ENCODE results near the gene MTMR10.

MTMR10 gene

GRCh38 chr15:30943654-30944335, 47.6 kb downstream of the MTMR10 start:
- peaks cover 83% of the 10 kb centered on the region for H3K36me3 ChIP-seq (ENCODE audit: insufficient read depth, low read depth, low read length)
- no peak overlapping the region for H3K4me3 ChIP-seq (ENCODE audit: low read length)
- H3K9me3 ChIP-seq (ENCODE audit: insufficient read depth, low read depth, low read length): no peaks in the 10 kb centered on the region
- H3K4me1 ChIP-seq (ENCODE audit: insufficient read depth, low read length): peaks cover 3% of the 10 kb centered on the region; the same call in 1 of the 2 replicates
- no peak overlapping the region for H3K27ac ChIP-seq (ENCODE audit: low read length)
- no peak overlapping the region for H3K9ac ChIP-seq (ENCODE audit: low read depth, low read length)
- no peaks in the 10 kb centered on the region for H3K27me3 ChIP-seq (ENCODE audit: insufficient read depth, low read length)

GRCh38 chr15:30941520-30941919, 49.9 kb downstream of the MTMR10 start:
- no peaks in the 10 kb centered on the region for H3K27me3 ChIP-seq (ENCODE audit: insufficient read depth, low read length)
- no peaks in the 10 kb centered on the region for H3K9me3 ChIP-seq (ENCODE audit: insufficient read depth, low read depth, low read length)
- peaks cover 85% of the 10 kb centered on the region for H3K36me3 ChIP-seq (ENCODE audit: insufficient read depth, low read depth, low read length)
- H3K27ac ChIP-seq (ENCODE audit: low read length): no peak overlapping the region
- H3K9ac ChIP-seq (ENCODE audit: low read depth, low read length): no peak overlapping the region
- H3K4me1 ChIP-seq (ENCODE audit: insufficient read depth, low read length): no peaks in the 10 kb centered on the region
- H3K4me3 ChIP-seq (ENCODE audit: low read length): no peak overlapping the region

- Histone ChIP-seq H3K4me3 (ENCODE audit: low read length) (no peak overlapping the region), H3K27ac (ENCODE audit: low read length) (no peak overlapping the region)
Observed at GRCh38 chr15:30940359-30940758, 51.1 kb downstream of the MTMR10 start.

GRCh38 chr15:30939161-30939560, 52.3 kb downstream of the MTMR10 start:
- H3K4me1 ChIP-seq (ENCODE audit: insufficient read depth, low read length): no peaks in the 10 kb centered on the region
- H3K4me3 ChIP-seq (ENCODE audit: low read length): no peak overlapping the region
- H3K36me3 ChIP-seq (ENCODE audit: insufficient read depth, low read depth, low read length): peaks cover 97% of the 10 kb centered on the region
- no peak overlapping the region for H3K27ac ChIP-seq (ENCODE audit: low read length)
- no peaks in the 10 kb centered on the region for H3K9me3 ChIP-seq (ENCODE audit: insufficient read depth, low read depth, low read length)
- H3K9ac ChIP-seq (ENCODE audit: low read depth, low read length): no peak overlapping the region
- H3K27me3 ChIP-seq (ENCODE audit: insufficient read depth, low read length): no peaks in the 10 kb centered on the region

More at GRCh38 chr15:30940359-30940758, 51.1 kb downstream of the MTMR10 start:
- peaks cover 87% of the 10 kb centered on the region for H3K36me3 ChIP-seq (ENCODE audit: insufficient read depth, low read depth, low read length)
- no peaks in the 10 kb centered on the region for H3K9me3 ChIP-seq (ENCODE audit: insufficient read depth, low read depth, low read length)
- no peaks in the 10 kb centered on the region for H3K4me1 ChIP-seq (ENCODE audit: insufficient read depth, low read length)
- no peaks in the 10 kb centered on the region for H3K27me3 ChIP-seq (ENCODE audit: insufficient read depth, low read length)
- no peak overlapping the region for H3K9ac ChIP-seq (ENCODE audit: low read depth, low read length)

GRCh38 chr15:30933293-30933692, 58.1 kb downstream of the MTMR10 start:
- no peak overlapping the region for H3K9ac ChIP-seq (ENCODE audit: low read depth, low read length)
- H3K27ac ChIP-seq (ENCODE audit: low read length): no peak overlapping the region
- H3K27me3 ChIP-seq (ENCODE audit: insufficient read depth, low read length): no peaks in the 10 kb centered on the region
- no peaks in the 10 kb centered on the region for H3K9me3 ChIP-seq (ENCODE audit: insufficient read depth, low read depth, low read length)
- H3K4me1 ChIP-seq (ENCODE audit: insufficient read depth, low read length): no peaks in the 10 kb centered on the region
- no peak overlapping the region for H3K4me3 ChIP-seq (ENCODE audit: low read length)
- peaks cover 71% of the 10 kb centered on the region for H3K36me3 ChIP-seq (ENCODE audit: insufficient read depth, low read depth, low read length)

- Histone ChIP-seq H3K27ac (ENCODE audit: low read length) (no peak overlapping the region), H3K9me3 (ENCODE audit: insufficient read depth, low read depth, low read length) (no peaks in the 10 kb centered on the region), H3K4me3 (ENCODE audit: low read length) (no peak overlapping the region), H3K36me3 (ENCODE audit: insufficient read depth, low read depth, low read length) (peaks cover 70% of the 10 kb centered on the region), H3K4me1 (ENCODE audit: insufficient read depth, low read length) (no peaks in the 10 kb centered on the region), H3K27me3 (ENCODE audit: insufficient read depth, low read length) (no peaks in the 10 kb centered on the region), H3K9ac (ENCODE audit: low read depth, low read length) (no peak overlapping the region)
Observed at GRCh38 chr15:30930422-30930821, 61.0 kb downstream of the MTMR10 start.

DNA sequence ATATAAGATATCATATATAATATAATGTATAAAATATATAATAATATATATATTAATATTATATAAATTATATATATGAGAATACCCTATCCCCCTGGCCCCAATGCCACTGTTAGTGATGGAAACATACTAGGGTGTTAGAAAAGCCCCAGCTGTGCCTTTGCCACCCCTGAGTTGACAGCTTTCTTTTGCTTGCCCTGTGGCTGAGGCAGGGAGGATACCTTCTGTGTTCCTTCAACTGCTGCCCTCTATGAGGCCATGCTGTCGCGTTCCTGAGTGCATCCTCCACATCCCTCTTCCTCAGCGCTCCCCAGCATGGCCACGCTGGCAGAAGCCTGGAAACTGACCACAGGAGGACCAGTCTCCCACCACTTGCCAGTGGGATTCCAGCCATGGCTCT, 61.4 kb downstream of the MTMR10 start:
- H3K4me1 ChIP-seq (ENCODE audit: insufficient read depth, low read length): no peaks in the 10 kb centered on the region
- no peaks in the 10 kb centered on the region for H3K27me3 ChIP-seq (ENCODE audit: insufficient read depth, low read length)
- H3K36me3 ChIP-seq (ENCODE audit: insufficient read depth, low read depth, low read length): peaks cover 70% of the 10 kb centered on the region
- no peaks in the 10 kb centered on the region for H3K9me3 ChIP-seq (ENCODE audit: insufficient read depth, low read depth, low read length)
- no peak overlapping the region for H3K9ac ChIP-seq (ENCODE audit: low read depth, low read length)
- no peak overlapping the region for H3K27ac ChIP-seq (ENCODE audit: low read length)
- no peak overlapping the region for H3K4me3 ChIP-seq (ENCODE audit: low read length)

GRCh38 chr15:30929064-30929669, 62.3 kb downstream of the MTMR10 start:
- no peaks in the 10 kb centered on the region for H3K4me1 ChIP-seq (ENCODE audit: insufficient read depth, low read length)
- no peak overlapping the region for H3K27ac ChIP-seq (ENCODE audit: low read length)
- H3K9me3 ChIP-seq (ENCODE audit: insufficient read depth, low read depth, low read length): no peaks in the 10 kb centered on the region
- no peak overlapping the region for H3K4me3 ChIP-seq (ENCODE audit: low read length)
- peaks cover 70% of the 10 kb centered on the region for H3K36me3 ChIP-seq (ENCODE audit: insufficient read depth, low read depth, low read length)
- H3K9ac ChIP-seq (ENCODE audit: low read depth, low read length): no peak overlapping the region
- H3K27me3 ChIP-seq (ENCODE audit: insufficient read depth, low read length): no peaks in the 10 kb centered on the region

DNA sequence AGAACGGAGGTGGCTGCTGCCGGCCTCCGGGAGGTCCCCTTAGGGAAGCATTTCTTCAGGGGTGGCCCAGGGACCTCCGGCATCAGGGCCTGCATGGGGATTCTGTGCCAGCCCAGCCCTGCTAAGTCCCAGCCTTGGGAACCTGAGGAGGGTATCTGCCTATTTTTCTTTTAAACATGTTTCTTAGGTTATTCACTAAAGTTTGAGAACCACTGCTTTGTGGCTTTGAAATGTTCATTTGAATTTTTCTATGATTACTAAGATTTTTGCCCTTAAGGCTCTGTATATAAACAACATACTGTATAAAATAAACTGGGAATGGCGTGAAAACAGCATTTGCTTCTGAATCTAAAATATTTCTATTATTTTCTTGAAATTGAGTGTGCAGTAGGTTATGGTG, 63.4 kb downstream of the MTMR10 start:
- H3K27ac ChIP-seq (ENCODE audit: low read length): no peak overlapping the region
- H3K9me3 ChIP-seq (ENCODE audit: insufficient read depth, low read depth, low read length): no peaks in the 10 kb centered on the region
- no peak overlapping the region for H3K9ac ChIP-seq (ENCODE audit: low read depth, low read length)
- no peak overlapping the region for H3K4me3 ChIP-seq (ENCODE audit: low read length)
- H3K4me1 ChIP-seq (ENCODE audit: insufficient read depth, low read length): peaks cover 10% of the 10 kb centered on the region
- no peaks in the 10 kb centered on the region for H3K27me3 ChIP-seq (ENCODE audit: insufficient read depth, low read length)
- H3K36me3 ChIP-seq (ENCODE audit: insufficient read depth, low read depth, low read length): peaks cover 77% of the 10 kb centered on the region

- H3K27ac ChIP-seq (ENCODE audit: low read length): no peak overlapping the region
- no peaks in the 10 kb centered on the region for H3K9me3 ChIP-seq (ENCODE audit: insufficient read depth, low read depth, low read length)
- no peak overlapping the region for H3K9ac ChIP-seq (ENCODE audit: low read depth, low read length)
- peaks cover 78% of the 10 kb centered on the region for H3K36me3 ChIP-seq (ENCODE audit: insufficient read depth, low read depth, low read length)
- peaks cover 15% of the 10 kb centered on the region for H3K4me1 ChIP-seq (ENCODE audit: insufficient read depth, low read length)
- no peaks in the 10 kb centered on the region for H3K27me3 ChIP-seq (ENCODE audit: insufficient read depth, low read length)
- H3K4me3 ChIP-seq (ENCODE audit: low read length): no peak overlapping the region
Observed at GRCh38 chr15:30927148-30927761, 64.2 kb downstream of the MTMR10 start.

DNA sequence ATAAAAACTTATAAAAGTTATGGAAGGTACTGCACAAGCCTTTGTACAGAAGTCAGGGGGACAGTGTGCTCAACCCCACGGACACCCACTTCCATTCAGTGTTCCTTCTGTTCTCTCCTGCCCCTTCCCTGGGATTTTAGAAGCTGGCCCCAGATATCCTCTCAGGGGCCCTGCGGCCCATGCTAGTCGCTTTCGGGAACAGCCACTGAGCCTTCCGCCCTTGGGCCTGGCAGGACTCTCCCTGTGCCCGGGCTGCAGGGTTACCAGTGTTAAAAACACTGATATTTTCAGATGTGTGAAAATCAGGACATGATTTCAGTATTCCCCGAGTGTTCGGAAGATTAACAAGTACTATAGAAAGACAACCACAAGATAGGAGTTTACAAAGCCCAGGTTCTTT, 65.3 kb downstream of the MTMR10 start:
- no peak overlapping the region for H3K4me3 ChIP-seq (ENCODE audit: low read length)
- H3K9ac ChIP-seq (ENCODE audit: low read depth, low read length): no peak overlapping the region
- H3K27me3 ChIP-seq (ENCODE audit: insufficient read depth, low read length): no peaks in the 10 kb centered on the region
- no peak overlapping the region for H3K27ac ChIP-seq (ENCODE audit: low read length)
- no peaks in the 10 kb centered on the region for H3K9me3 ChIP-seq (ENCODE audit: insufficient read depth, low read depth, low read length)
- peaks cover 72% of the 10 kb centered on the region for H3K36me3 ChIP-seq (ENCODE audit: insufficient read depth, low read depth, low read length)
- H3K4me1 ChIP-seq (ENCODE audit: insufficient read depth, low read length): peaks cover 26% of the 10 kb centered on the region

GRCh38 chr15:30925686-30926085, 65.7 kb downstream of the MTMR10 start:
- Histone ChIP-seq H3K9me3 (ENCODE audit: insufficient read depth, low read depth, low read length) (no peaks in the 10 kb centered on the region), H3K9ac (ENCODE audit: low read depth, low read length) (no peak overlapping the region), H3K27ac (ENCODE audit: low read length) (no peak overlapping the region), H3K4me1 (ENCODE audit: insufficient read depth, low read length) (peaks cover 28% of the 10 kb centered on the region), H3K27me3 (ENCODE audit: insufficient read depth, low read length) (no peaks in the 10 kb centered on the region), H3K36me3 (ENCODE audit: insufficient read depth, low read depth, low read length) (peaks cover 72% of the 10 kb centered on the region), H3K4me3 (ENCODE audit: low read length) (no peak overlapping the region)

Data from iPS-20b (cell line).